Measurements from ENCODE around the gene ANGPTL8. TPM values are rescaled to one million over a fixed set of nuclear protein-coding genes. Genes with fewer than 3 reads are reported as not detected.

ANGPTL8 gene
- total RNA-seq, 1 experiment from 2014 or later, result 0.61 TPM

- H3K36me3 ChIP-seq, result peaks cover 5% of the 10 kb centered on the region
- no peaks in the 10 kb centered on the region for H3K4me1 ChIP-seq (replicated peaks)
- no peak overlapping the region for H3K27ac ChIP-seq
- H3K9me3 ChIP-seq (replicated peaks), result no peaks in the 10 kb centered on the region
- no peak overlapping the region for H3K4me3 ChIP-seq
- H3K27me3 ChIP-seq (replicated peaks), result no peaks in the 10 kb centered on the region
- no peak for DNase-seq (ENCODE audit: low read depth in 1 of 2, low spot score in 2 of 2)
Observed at GRCh38 chr19:11234486-11235075, 4.8 kb upstream of the ANGPTL8 start.

DNA sequence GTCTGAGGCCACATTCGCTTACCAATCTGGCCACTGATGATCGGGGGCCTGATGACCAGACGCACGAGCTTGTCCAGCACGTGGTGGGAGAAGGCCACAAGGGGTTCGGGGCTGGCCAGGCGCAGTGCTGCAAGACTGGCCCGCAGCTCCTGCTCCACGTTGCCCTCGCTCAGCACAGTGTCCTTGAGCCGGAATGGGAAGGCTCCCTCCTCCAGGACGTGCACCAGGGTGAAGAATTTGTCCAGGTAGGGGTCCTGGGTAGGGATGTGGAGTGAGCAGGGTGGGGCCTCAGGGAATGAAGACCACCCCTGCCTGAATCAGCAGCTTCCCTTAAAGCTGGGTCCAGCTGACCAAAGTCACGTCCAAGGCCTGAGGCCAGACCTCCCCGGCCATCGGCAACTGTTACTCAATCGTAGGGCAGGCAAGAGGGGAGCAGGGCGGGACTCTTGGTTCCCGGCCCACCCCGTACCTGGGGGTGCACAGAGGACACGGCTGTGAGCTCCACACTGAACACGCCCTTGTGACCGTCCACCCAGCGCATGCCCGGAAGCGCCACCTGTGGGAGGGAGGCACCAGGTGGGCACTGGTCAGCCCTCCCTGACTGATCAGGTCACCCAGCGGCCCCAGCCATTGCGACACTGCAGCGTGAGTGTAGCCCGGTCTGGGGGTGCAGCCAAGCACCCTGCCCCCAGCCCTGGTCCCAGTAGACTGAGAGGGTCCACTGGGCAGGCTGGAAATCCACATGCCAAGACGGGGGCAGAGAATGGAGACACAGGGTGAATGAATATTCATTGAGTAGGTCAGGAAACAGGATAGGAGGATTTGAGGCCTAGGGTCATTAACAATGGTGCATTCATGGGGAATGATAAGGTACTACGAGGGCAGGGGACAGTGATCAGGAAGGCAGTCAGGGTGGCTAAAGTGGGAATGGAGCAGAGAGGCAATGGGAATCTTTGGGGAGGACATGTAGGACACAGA is 2.8 kb upstream of the ANGPTL8 start:
- no peak for DNase-seq (ENCODE audit: low read depth in 1 of 2, low spot score in 2 of 2)
- Histone ChIP-seq H3K36me3 (peaks cover 9% of the 10 kb centered on the region), H3K27ac (no peak overlapping the region), H3K27me3 (replicated peaks) (no peaks in the 10 kb centered on the region), H3K9me3 (replicated peaks) (no peaks in the 10 kb centered on the region), H3K4me3 (no peak overlapping the region), H3K4me1 (replicated peaks) (no peaks in the 10 kb centered on the region)

DNA sequence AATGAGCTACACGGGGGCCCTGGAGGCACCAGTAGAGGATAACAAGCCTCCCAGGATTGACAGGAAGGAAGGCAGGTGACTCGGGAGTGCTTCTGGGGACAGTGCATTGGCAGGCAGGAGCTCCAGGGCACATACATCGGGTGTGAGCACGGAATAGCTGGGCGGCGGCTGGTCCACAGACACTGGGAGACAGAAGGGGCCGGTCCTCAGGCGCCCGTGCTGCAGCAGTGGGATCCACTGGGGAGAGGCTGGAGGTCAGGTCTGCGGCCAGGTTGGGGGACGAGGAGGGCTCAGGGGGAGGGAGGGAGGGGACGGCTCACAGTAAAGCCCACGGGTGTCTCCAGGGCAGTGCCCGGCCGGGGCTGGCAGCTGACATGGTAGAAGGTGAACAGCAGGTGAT is 2.1 kb upstream of the ANGPTL8 start:
- Histone ChIP-seq H3K27me3 (replicated peaks) (no peaks in the 10 kb centered on the region), H3K36me3 (peaks cover 7% of the 10 kb centered on the region), H3K4me3 (no peak overlapping the region), H3K27ac (no peak overlapping the region), H3K4me1 (replicated peaks) (no peaks in the 10 kb centered on the region), H3K9me3 (replicated peaks) (no peaks in the 10 kb centered on the region)
- DNase-seq (ENCODE audit: low read depth in 1 of 2, low spot score in 2 of 2), result no peak

GRCh38 chr19:11238041-11238440 is 1.4 kb upstream of the ANGPTL8 start:
- no peak for DNase-seq (ENCODE audit: low read depth in 1 of 2, low spot score in 2 of 2)
- H3K27me3 ChIP-seq (replicated peaks), result no peaks in the 10 kb centered on the region
- no peaks in the 10 kb centered on the region for H3K4me1 ChIP-seq (replicated peaks)
- no peaks in the 10 kb centered on the region for H3K9me3 ChIP-seq (replicated peaks)
- peaks cover 6% of the 10 kb centered on the region; the same call in 1 of the 2 replicates for H3K36me3 ChIP-seq
- no peak overlapping the region for H3K4me3 ChIP-seq
- H3K27ac ChIP-seq, result no peak overlapping the region

DNA sequence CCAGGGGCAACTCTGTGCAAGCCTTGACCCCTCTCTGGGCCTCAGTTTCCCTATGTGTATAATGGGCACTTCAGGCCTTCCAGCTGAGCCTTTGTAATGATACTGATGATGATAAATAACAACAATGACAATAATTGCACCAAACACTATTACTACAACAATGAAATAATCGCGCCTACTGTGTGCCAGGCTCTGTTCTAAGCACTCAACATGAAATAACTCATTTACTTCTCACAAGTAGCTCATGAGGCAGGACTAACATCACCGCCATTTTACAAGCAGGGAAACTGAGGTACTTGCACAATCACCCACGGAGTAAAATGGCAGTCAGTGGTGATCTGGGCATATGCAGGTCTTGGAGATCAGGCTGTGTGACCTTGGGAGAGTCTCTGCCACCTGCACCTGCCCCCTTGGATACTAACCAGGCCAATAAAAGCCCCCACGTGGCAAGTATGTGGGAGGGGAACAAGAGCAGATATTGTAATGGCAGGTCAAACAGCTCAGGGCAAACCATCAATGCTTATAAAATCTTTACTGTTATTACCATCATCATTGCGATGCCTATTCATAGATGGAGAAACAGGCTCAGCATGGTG is 540 bp upstream of the ANGPTL8 start:
- H3K4me3 ChIP-seq, result no peak overlapping the region
- H3K36me3 ChIP-seq, result peaks cover 7% of the 10 kb centered on the region; the same call in 1 of the 2 replicates
- H3K4me1 ChIP-seq (replicated peaks), result no peaks in the 10 kb centered on the region
- H3K27me3 ChIP-seq (replicated peaks), result no peaks in the 10 kb centered on the region
- no peaks in the 10 kb centered on the region for H3K9me3 ChIP-seq (replicated peaks)
- no peak overlapping the region for H3K27ac ChIP-seq
- no peak for DNase-seq (ENCODE audit: low read depth in 1 of 2, low spot score in 2 of 2)

DNA sequence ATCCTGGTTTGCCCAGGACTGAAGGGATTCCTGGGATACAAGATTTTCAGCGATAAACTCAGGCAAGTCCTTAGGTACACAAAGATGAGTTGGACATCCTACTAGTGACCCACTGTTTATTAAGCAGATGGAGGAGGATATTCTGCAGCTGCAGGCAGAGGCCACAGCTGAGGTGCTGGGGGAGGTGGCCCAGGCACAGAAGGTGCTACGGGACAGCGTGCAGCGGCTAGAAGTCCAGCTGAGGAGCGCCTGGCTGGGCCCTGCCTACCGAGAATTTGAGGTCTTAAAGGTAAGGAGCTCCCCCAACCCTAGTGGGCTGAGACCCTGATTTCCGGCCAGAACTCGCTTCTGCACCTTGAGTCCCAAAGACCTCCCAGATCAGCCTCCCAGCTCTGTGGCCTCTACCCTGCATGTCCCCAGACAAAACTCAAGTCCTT is 607 bp downstream of the ANGPTL8 start:
- no peak overlapping the region for H3K27ac ChIP-seq
- H3K4me3 ChIP-seq, result no peak overlapping the region
- DNase-seq (ENCODE audit: low read depth in 1 of 2, low spot score in 2 of 2), result no peak
- peaks cover 7% of the 10 kb centered on the region; the same call in 1 of the 2 replicates for H3K36me3 ChIP-seq
- no peaks in the 10 kb centered on the region for H3K27me3 ChIP-seq (replicated peaks)
- H3K9me3 ChIP-seq (replicated peaks), result no peaks in the 10 kb centered on the region
- H3K4me1 ChIP-seq (replicated peaks), result no peaks in the 10 kb centered on the region

DNA sequence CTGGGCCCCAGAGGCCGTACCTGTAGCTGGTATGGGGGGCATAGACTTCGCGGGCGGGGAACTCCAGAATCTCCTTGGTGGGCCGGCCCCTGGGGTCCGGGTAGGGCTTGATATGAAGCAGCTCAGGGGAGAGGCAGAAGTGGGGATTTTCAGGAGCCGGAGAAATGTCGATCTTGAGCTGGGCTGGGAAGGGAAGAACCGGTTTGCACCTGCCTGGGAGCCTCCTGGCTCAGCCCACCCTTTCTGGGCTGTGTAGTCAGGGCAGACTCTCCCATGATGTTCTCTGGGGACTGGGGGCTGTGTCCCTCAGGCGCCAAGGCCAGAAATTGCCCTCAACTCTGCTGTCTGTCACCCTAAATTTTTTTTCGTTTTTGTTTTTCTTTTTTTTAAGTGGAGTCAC is 2.6 kb downstream of the ANGPTL8 start:
- H3K36me3 ChIP-seq, result peaks cover 7% of the 10 kb centered on the region; the same call in 1 of the 2 replicates
- H3K9me3 ChIP-seq (replicated peaks), result no peaks in the 10 kb centered on the region
- H3K4me1 ChIP-seq (replicated peaks), result no peaks in the 10 kb centered on the region
- no peak overlapping the region for H3K4me3 ChIP-seq
- DNase-seq (ENCODE audit: low read depth in 1 of 2, low spot score in 2 of 2), result no peak
- no peaks in the 10 kb centered on the region for H3K27me3 ChIP-seq (replicated peaks)
- H3K27ac ChIP-seq, result no peak overlapping the region

DNA sequence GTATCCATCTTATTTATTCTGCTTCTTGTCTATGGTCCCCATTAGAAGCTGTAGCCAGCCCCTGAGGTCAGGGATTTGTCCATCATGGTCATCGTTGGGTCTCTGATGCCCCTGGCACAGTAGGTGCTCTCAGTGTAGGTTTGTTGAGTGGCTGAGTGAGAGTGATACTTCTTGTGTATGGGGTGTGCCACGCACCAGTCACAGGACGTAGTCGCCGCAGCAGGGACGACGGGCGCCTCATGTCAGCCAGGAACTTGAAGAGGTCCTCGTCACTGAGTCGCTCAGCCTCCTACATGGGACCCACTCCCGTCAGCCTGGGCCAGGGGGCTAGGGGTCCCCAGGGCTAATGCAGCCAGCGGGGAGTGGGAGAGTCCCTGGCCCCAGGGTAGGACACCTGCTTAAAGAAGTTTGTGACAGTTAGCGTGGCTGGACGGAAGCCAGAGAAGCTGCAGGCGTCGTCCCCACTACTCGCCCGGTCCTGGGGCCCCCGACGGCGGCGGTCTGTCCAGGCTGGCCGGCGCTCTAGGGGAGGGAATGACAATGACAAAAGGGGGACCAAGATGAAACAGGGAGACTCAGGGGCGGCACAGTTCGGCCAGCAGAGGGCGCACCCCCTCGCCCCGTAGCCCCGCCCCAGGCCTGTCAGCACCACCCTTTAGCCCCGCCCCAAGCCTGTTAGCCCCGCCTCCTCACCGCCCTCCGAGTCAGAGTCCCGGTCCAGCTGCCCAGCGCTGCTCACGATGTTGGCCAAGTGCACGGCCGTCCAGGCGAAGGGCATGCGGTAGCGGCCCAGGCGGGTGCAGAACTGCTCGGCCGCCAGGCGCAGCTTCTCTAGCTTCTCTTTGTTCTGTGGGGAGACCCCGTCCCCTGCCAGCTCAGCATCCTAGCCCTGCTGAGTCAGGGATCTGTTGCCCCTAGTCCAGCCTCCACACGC is 3.7 kb downstream of the ANGPTL8 start:
- Histone ChIP-seq H3K9me3 (replicated peaks) (no peaks in the 10 kb centered on the region), H3K36me3 (peaks cover 13% of the 10 kb centered on the region; the same call in 1 of the 2 replicates), H3K4me1 (replicated peaks) (no peaks in the 10 kb centered on the region), H3K4me3 (no peak overlapping the region), H3K27ac (no peak overlapping the region), H3K27me3 (replicated peaks) (no peaks in the 10 kb centered on the region)
- DNase-seq (ENCODE audit: low read depth in 1 of 2, low spot score in 2 of 2), result peak; percentile 15 to 84

DNA sequence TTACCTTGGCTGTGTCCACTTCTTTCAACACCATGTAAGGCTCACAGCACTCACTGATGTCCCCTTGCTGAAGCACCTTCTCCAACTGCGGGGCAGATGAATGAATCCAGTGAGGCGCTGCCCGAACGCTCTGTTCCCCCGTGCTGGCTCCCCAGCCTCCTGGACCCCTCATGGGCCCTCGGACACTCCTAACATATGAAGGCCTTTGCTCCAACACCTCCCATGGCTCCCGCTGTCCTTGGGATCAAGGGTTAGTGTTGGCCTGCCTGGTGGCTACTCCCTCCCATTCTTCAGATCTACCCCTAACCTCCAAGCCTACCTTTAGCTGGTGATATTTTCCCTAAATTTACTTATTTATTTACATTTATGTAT is 4.4 kb downstream of the ANGPTL8 start:
- no peak for DNase-seq (ENCODE audit: low read depth in 1 of 2, low spot score in 2 of 2)
- Histone ChIP-seq H3K36me3 (peaks cover 17% of the 10 kb centered on the region; the same call in 1 of the 2 replicates), H3K9me3 (replicated peaks) (no peaks in the 10 kb centered on the region), H3K27ac (no peak overlapping the region), H3K4me1 (replicated peaks) (no peaks in the 10 kb centered on the region), H3K27me3 (replicated peaks) (no peaks in the 10 kb centered on the region), H3K4me3 (no peak overlapping the region)

DNA sequence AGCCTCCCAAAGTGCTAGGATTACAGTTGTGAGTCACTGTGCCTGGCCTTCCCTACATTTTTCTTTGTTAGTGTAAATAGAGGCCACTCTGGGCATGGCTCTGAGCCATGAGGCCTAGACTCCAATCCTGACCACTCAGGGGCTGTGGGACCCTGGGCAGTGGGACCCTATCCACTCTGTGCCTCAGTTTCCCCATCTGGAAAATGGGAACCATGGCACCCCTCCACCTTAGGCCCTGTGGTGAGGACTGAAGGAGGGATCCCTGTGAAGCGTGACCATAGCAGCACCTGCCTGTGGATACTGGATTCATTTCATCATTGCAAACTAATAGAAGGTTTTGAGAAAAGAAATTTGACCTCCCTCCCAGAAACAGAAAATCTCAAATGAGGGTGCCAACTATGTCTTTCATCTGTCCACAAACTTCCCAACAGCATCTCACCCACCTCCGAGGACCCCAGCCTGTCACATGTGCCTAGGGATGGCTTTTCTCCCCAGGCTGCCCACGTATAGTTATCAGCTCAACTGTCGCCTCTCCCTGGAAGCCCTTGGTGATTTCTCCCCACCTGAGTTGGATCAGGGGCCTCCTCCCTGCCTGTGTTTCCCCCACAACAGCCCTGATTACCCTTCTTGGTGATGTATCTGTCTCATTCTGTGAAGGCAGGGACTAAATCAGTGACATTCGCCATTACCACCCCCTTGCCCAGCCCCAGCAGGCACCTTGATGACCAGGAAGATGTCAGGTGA is 5.6 kb downstream of the ANGPTL8 start:
- Histone ChIP-seq H3K4me3 (no peak overlapping the region), H3K4me1 (replicated peaks) (no peaks in the 10 kb centered on the region), H3K27ac (no peak overlapping the region), H3K27me3 (replicated peaks) (no peaks in the 10 kb centered on the region), H3K9me3 (replicated peaks) (no peaks in the 10 kb centered on the region), H3K36me3 (peaks cover 17% of the 10 kb centered on the region; the same call in 1 of the 2 replicates)
- no peak for DNase-seq (ENCODE audit: low read depth in 1 of 2, low spot score in 2 of 2)

GRCh38 chr19:11246941-11247340 is 7.5 kb downstream of the ANGPTL8 start:
- Histone ChIP-seq H3K27ac (no peak overlapping the region), H3K4me3 (no peak overlapping the region), H3K9me3 (replicated peaks) (no peaks in the 10 kb centered on the region), H3K36me3 (peaks cover 25% of the 10 kb centered on the region), H3K27me3 (replicated peaks) (no peaks in the 10 kb centered on the region), H3K4me1 (replicated peaks) (no peaks in the 10 kb centered on the region)
- no peak for DNase-seq (ENCODE audit: low read depth in 1 of 2, low spot score in 2 of 2)

DNA sequence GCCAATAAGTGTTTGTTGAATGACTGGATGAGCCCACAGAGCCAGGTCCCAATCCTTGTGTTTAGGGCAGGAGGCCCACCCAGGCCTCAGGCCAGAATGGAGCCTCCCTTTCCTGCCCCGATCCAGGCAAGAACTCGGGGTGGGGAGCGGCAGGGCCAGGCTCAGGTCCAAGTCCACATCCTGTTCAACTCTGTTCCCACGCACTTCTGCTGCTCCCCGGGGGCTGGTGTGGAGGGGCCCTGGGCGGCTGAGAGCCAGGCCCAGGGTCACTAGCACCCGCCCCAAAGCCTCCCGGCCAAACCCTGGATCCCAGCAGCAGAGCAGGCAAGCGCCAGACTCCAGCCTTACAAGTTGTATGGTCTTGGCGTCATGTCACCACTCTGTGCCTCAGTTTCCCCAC is 8.0 kb downstream of the ANGPTL8 start:
- Histone ChIP-seq H3K4me3 (no peak overlapping the region), H3K9me3 (replicated peaks) (no peaks in the 10 kb centered on the region), H3K36me3 (peaks cover 27% of the 10 kb centered on the region), H3K27ac (no peak overlapping the region), H3K4me1 (replicated peaks) (no peaks in the 10 kb centered on the region), H3K27me3 (replicated peaks) (no peaks in the 10 kb centered on the region)
- no peak for DNase-seq (ENCODE audit: low read depth in 1 of 2, low spot score in 2 of 2)

DNA sequence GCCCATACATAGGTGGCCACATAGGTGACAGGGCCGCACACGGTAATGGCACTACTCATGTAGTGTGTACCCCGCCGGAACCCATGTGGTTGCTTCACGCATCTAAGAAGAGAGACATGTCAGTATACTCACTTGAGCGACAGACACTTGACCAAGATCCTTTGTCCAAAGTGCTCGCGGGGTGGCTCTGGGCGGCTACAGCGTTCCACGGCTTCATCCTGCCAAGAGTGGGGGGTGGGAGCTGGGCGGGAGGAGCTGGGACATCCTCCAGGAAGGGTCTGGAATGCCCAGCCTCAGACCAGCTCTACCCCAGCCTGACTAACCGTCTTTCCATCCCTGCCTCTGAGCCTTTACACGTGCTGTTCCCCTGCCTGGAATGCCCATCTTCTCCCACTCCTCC is 8.5 kb downstream of the ANGPTL8 start:
- Histone ChIP-seq H3K9me3 (replicated peaks) (no peaks in the 10 kb centered on the region), H3K4me3 (no peak overlapping the region), H3K27ac (no peak overlapping the region), H3K4me1 (replicated peaks) (no peaks in the 10 kb centered on the region), H3K27me3 (replicated peaks) (no peaks in the 10 kb centered on the region), H3K36me3 (peaks cover 29% of the 10 kb centered on the region)
- DNase-seq (ENCODE audit: low read depth in 1 of 2, low spot score in 2 of 2), result no peak

Measured in SJSA1 (cell line).